Activated CD8-positive, alpha-beta memory T cell treated with anti-CD3 and anti-CD28 coated beads, Interleukin-2, amount 50 U/mL, for 4 hours (primary cell): ENCODE data around the gene TBL1XR1.
"Not testable (repeated sequence)": the region's sequence is repeated elsewhere in the genome, so short reads cannot be mapped to it uniquely, and the experiment has no call there.

ENCODE experiments used
- DNase-seq: peaks from one replicate; pipeline ENCODE4 v3.0.0-alpha.2; 2020

TBL1XR1 gene

DNA sequence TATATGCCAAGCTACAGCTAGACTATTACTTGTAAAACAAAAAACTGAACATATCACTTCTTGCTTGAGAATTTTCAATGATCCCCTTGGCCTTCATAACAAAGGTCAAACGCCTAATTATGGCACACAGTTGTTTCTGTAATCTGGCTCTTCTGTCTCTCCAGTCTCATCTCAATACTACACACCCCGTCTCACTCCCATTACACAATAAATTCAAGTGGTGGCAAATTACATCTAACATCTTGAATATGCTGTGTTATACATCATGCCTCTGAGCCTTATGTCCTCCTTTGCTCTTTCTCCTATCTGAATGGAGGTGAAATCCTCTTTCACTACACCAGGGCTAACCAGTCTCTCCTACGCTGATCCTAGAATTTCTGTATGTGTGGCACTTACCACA lies 140.4 kb downstream of the TBL1XR1 start:
- DNase-seq, result no peak

GRCh38 chr3:177055605-177056571 lies 141.4 kb downstream of the TBL1XR1 start:
- no peak for DNase-seq

DNA sequence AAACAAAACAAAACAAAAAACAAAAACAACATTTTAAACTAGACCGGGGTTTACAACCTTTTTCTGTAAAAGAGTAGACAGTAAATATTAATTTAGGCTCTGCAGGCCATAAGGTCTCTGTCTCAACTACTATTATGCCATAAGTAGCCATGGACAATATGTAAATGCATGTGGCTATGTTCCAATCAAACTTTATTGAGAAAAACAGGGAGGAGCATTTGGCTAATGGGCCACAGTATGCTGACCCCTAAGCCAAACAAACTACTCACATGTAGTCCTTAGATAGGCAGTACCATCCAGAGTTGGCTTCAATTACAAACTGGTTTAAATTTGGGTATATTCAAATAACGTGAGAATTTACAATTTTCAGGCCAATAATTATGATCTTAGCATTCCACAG lies 144.2 kb downstream of the TBL1XR1 start:
- DNase-seq, result no peak

DNA sequence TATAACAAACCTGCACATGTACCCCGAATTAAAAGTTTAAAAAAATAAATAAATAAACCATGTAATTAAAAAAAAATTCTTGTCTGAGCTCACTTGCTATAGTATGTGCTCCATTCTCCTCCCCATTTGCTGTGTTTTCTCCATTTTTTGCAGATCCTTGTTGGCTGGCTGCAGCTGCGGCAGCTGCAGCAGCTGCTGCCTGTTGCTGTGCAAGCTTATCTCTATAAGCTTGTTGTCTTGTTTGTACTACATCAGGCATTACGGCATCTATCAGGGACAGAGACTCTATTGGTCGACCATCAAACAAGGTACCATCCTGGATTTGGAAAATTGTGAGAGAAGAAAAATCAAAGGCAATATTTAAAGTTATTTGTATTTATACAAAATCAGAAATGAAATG lies 145.9 kb downstream of the TBL1XR1 start:
- no peak for DNase-seq

DNA sequence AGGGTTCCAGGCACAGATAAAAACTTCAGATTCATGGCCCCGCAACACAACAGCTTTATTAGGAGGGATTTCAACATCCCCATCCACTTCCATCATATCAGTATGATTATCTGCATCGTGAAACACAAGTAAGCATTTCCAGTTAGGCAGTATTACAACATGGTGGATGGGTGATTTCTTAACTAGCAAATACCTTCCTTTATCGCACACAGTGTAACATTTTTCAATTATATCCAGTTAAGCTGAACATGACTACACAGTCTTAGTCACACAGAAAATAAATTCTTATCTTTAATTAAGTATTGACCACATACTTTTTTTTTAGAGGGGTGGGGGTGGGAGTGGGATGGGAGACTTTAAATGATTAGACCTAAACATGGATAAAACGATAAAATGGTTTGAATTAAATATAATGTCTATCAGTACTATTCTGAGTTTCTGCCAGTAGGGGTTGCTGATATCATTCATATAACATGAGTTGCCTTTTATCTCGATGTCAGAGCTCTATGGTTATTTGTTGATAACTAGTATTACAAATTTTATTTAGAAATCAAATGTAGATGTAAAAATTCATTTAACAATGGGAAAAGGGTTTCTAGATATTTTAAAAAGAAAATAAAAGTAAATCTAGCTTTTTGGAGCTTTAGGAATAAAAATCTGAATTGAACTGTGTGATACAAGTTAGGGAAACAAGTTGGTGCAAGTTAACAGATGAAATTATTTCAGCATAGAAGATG lies 146.6 kb downstream of the TBL1XR1 start:
- no peak for DNase-seq

- no peak for DNase-seq
Measured at GRCh38 chr3:177045767-177046166, 151.5 kb downstream of the TBL1XR1 start.

- DNase-seq, result no peak
Measured at GRCh38 chr3:177045222-177045621, 152.1 kb downstream of the TBL1XR1 start.

- no peak for DNase-seq
Measured at GRCh38 chr3:177041730-177042551, 155.3 kb downstream of the TBL1XR1 start.

DNA sequence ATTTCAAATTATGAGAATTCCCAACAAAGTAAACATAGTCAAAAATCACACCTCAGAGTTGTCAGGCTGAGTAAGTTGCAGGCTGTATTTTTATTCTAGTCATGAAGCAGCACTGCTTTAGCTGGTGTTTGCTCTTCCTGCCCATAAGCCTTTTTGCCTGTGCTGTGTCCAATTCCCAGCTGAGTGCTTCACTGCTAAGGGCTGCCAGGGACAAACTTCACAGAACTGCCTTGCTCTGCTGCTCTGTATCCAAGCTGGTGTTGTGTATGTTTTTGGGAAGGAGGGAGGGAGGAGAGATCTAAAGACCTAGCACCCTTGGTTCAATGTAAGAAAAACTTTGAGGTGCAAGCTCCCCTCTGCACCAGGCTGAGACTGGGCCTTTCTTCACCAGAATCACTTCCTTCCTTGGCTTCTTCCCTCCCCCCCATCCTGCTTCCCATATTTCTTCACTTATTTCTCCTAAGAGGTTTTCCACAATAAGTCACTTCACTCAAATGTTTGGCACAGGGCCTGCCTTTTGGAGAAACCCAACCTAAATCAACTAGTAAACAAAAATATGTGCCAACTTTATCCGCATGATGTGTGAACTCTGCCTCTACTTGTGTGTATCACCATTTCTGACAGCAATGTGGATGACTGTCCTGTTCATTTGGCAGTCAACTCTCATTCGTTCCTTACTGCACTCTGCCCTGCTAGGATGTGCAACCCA lies 156.1 kb downstream of the TBL1XR1 start:
- DNase-seq, result no peak

DNA sequence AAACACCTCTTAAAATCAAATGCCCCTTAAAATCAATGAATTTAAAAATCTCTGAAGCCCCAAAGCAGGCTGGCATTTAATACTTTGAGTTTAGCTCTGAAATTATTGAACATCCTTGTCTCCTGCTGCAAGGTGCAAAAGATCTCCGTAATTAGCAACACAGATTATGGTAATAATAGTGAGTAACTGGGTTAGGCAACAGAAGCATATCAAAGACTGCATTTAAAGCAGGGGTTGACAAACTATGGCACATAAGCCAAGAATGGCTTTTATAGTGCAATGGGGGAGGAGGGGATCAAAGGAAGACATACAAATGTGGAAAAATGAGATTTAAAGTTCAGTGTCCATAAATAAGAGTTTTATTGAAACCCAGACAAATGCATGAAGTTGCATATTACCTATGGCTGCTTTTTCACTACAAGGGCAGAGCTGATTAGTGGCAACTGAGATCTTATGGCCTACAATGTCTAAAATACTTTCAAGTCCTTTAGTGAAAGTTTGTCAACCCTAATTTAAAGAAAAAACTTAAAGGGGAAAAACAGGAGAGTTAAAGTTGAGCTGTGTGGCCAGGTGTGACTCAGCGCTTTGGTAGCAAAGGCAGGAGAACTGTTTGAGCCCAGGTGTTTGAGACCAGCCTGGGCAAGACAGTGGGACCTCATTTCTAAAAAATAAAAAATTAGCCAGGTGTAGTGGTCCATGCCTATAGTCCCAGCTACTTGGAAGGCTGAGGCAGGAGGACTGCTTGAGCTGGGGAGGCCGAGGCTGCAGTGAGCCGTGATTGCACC lies 157.6 kb downstream of the TBL1XR1 start:
- no peak for DNase-seq

DNA sequence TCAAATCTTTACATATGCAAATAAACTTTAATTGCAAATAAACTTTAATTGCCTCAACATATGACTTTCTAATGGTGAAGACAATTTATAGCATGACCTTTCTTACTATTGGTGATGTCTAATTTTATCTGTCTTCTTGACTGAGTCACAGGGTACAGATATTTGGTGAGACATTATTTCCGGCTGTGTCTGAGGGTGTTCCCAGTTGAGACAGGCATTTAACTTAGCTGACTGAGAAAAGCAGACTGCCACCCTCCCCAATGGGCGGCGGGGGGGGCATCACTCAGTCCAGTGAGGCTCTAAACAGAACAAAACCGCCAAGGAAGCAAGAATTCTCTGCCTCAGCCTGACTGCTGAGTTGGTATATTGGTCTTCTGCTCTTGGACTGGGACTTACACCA lies 160.0 kb downstream of the TBL1XR1 start:
- DNase-seq, result peak; percentile 36

DNA sequence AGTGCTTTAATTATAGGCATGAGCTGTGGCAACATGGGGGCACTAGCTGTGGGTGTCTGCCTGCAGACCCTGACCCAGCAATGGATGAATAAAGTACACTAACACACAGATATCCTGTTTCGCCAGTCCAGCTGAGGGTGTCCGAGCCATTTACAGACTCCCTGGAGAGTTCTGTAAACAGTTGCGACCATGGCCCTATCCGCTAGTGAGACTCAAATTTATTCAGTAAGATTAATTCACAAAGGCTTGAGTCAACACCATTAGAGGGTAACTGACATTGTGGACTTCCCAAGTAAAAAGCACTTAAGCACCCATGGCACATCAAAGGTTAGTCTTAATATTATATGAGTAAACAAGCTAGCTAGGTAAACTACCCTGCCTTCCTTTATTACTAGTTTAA lies 161.6 kb downstream of the TBL1XR1 start:
- no peak for DNase-seq

- no peak for DNase-seq
Measured at GRCh38 chr3:177034832-177035475, 162.3 kb downstream of the TBL1XR1 start.

- DNase-seq, result no peak
Measured at GRCh38 chr3:177026505-177027277, 170.6 kb downstream of the TBL1XR1 start.

- DNase-seq, result no peak
Measured at GRCh38 chr3:177015881-177016280, 181.4 kb downstream of the TBL1XR1 start.

GRCh38 chr3:177013681-177014280 lies 183.5 kb downstream of the TBL1XR1 start:
- no peak for DNase-seq

GRCh38 chr3:177005718-177006405 lies 191.4 kb downstream of the TBL1XR1 start:
- no peak for DNase-seq

DNA sequence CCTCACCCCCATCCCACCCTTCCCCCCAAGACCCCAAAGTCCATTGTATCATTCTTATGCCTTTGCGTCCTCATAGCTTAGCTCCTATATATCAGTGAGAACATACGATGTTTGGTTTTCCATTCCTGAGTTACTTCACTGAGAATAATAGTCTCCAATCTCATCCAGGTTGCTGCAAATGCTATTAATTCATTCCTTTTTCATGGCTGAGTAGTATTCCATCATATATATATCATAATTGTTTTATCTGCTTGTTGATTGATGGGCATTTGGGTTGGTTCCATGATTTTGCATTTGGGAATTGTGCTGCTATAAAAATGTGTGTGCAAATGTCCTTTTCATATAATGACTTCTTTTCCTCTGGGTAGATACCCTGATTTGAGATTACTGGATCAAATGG lies 197.1 kb downstream of the TBL1XR1 start:
- not testable (repeated sequence) for DNase-seq

DNA sequence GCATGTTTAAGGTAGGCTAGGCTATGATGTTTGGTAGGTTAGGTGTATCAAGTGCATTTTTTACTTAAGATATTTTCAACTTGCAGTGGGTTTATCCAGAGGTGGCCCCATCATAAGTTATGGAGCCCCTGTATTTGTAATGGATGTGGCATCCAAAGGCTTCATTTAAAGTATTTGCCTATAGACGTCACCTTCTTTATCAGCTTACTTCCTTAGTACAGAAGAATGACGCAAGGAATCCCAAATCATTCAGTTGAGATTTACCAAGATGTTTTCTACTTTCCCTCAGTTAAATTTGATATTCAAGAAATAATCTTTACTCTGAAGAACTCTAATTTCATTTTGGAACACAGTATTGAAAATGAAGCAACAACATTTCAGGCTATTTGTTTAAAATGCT lies 201.3 kb downstream of the TBL1XR1 start:
- DNase-seq, result no peak
